Middle frontal gyrus (tissue), 1 donor: ENCODE data around the gene IPO5.

ENCODE experiments used
- DNase-seq: peaks from one replicate; pipeline ENCODE4 v3.0.0-alpha.2; 2015; ENCODE audit warnings: low spot score; ENCODE audit errors: extremely low spot score

IPO5 gene

GRCh38 chr13:97953376-97953970 lies at the start of gene IPO5:
IPO5 (plus strand) TSS chr13:97953675; CDS start chr13:97976697, 23,022 bp downstream.
- DNase-seq, result no peak

- peak; percentile 61 for DNase-seq
Measured at GRCh38 chr13:97904059-97904458, 49.4 kb upstream of the IPO5 start.

- no peak for DNase-seq
Measured at GRCh38 chr13:97905517-97905916, 48.0 kb upstream of the IPO5 start.

- DNase-seq, result no peak
Measured at GRCh38 chr13:97911311-97912138, 42.0 kb upstream of the IPO5 start.

GRCh38 chr13:97912139-97912535 lies 41.3 kb upstream of the IPO5 start:
- DNase-seq, result no peak

- no peak for DNase-seq
Measured at GRCh38 chr13:97913206-97913605, 40.3 kb upstream of the IPO5 start.

GRCh38 chr13:97914540-97914939 lies 38.9 kb upstream of the IPO5 start:
- DNase-seq, result no peak

GRCh38 chr13:97921176-97921816 lies 32.2 kb upstream of the IPO5 start:
- no peak for DNase-seq

- no peak for DNase-seq
Measured at GRCh38 chr13:97928301-97928700, 25.2 kb upstream of the IPO5 start.

GRCh38 chr13:97932036-97932435 lies 21.4 kb upstream of the IPO5 start:
- DNase-seq, result no peak

- no peak for DNase-seq
Measured at GRCh38 chr13:97932647-97933046, 20.8 kb upstream of the IPO5 start.

GRCh38 chr13:97933776-97934175 lies 19.7 kb upstream of the IPO5 start:
- no peak for DNase-seq

GRCh38 chr13:97934590-97934989 lies 18.9 kb upstream of the IPO5 start:
- no peak for DNase-seq

GRCh38 chr13:97935071-97935470 lies 18.4 kb upstream of the IPO5 start:
- no peak for DNase-seq

- DNase-seq, result no peak
Measured at GRCh38 chr13:97936036-97936435, 17.4 kb upstream of the IPO5 start.

- DNase-seq, result no peak
Measured at GRCh38 chr13:97938706-97939475, 14.6 kb upstream of the IPO5 start.

GRCh38 chr13:97944396-97945029 lies 9.0 kb upstream of the IPO5 start:
- DNase-seq, result no peak

- DNase-seq, result no peak
Measured at GRCh38 chr13:97945342-97945741, 8.1 kb upstream of the IPO5 start.

- DNase-seq, result no peak
Measured at GRCh38 chr13:97945792-97946419, 7.6 kb upstream of the IPO5 start.

- DNase-seq, result no peak
Measured at GRCh38 chr13:97946951-97947588, 6.4 kb upstream of the IPO5 start.
